ENCODE data around the gene TRAPPC14. TPM values are rescaled to one million over a fixed set of nuclear protein-coding genes. Genes with fewer than 3 reads are reported as not detected.
"Not testable (repeated sequence)": the region's sequence is repeated elsewhere in the genome, so short reads cannot be mapped to it uniquely, and the experiment has no call there.

Gene TRAPPC14
- total and polyA plus RNA-seq, 4 donors: 3.6 to 28.2 (median 16.9) TPM

DNA sequence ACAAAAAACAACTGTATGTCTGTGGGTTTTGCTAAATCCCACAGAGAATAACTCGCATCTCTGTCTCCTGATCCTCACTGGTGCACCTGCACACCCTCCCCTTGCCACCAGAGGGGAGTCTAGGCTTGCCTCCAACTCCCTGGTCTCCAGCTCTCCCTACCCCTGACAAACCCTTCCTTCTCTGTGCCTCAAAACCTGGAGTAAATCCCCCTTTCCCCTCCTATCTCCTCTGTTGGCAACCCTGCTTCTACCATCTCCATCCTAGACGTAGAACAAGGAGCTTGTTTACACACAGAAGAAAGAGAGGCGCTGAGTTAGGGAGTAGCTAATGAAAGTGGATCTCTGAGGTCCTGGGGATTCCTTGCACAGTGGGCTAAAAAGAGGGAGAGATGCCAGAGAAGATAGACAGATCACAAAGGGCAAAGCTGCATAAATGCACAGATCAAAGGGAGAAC lies 25.8 kb downstream of the TRAPPC14 start:
- WGBS, 2 donors: 20 to 23% methylated on average over 3 of the region's 3 CpGs
- DNase-seq (no peak), ATAC-seq (ENCODE audit: low FRiP score) (no peak)
- no peaks in the 10 kb centered on the region for H3K9me3 ChIP-seq (ENCODE audit: control insufficient read depth, low read length)
- no peak overlapping the region for H3K4me3 ChIP-seq (ENCODE audit: low read length in 2 of 2)
- H3K27me3 ChIP-seq (ENCODE audit: control insufficient read depth in 1 of 2, insufficient read depth in 2 of 2, low read length in 1 of 2): no peaks in the 10 kb centered on the region
- intact Hi-C loops (cut with DNase I): loop anchor here (2.0 to 10.0 kb wide), 2 partner anchors 82 to 84 kb away; partner anchors contain the start of gene PVRIG (in 1 of the 2)
- H3K36me3 ChIP-seq (ENCODE audit: control insufficient read depth in 1 of 2, insufficient read depth in 2 of 2, low read length in 1 of 2): no peaks in the 10 kb centered on the region
- H3K4me1 ChIP-seq (ENCODE audit: control insufficient read depth in 1 of 2, insufficient read depth in 2 of 2, low read length in 2 of 2): no peaks in the 10 kb centered on the region
- no peak overlapping the region for H3K27ac ChIP-seq (ENCODE audit: low read depth in 1 of 2, low read length in 2 of 2)

DNA sequence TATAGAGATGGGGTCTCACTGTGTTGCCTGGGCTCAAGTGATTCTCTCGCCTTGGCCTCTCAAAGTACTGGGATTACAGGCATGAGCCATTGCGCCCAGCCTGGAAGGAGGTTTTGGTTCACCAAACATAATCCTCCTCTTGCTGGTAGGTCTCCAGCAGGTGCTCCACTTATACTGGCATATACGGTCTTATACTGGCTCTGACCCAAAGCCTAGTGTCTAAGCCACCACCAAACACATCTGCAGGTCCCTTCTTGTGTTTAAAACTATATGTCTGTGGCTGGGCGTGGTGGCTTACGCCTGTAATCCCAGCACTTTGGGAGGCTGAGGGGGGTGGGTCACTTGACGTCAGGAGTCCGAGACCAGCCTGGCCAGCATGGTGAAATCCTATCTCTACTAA lies 26.4 kb downstream of the TRAPPC14 start:
- no peaks in the 10 kb centered on the region for H3K36me3 ChIP-seq (ENCODE audit: control insufficient read depth in 1 of 2, insufficient read depth in 2 of 2, low read length in 1 of 2)
- no peaks in the 10 kb centered on the region for H3K27me3 ChIP-seq (ENCODE audit: control insufficient read depth in 1 of 2, insufficient read depth in 2 of 2, low read length in 1 of 2)
- 61 to 64% methylated on average over 7 of the region's 7 CpGs for WGBS, 2 donors
- H3K4me1 ChIP-seq (ENCODE audit: control insufficient read depth in 1 of 2, insufficient read depth in 2 of 2, low read length in 2 of 2): no peaks in the 10 kb centered on the region
- H3K27ac ChIP-seq (ENCODE audit: low read depth in 1 of 2, low read length in 2 of 2): no peak overlapping the region
- intact Hi-C loops (cut with DNase I): loop anchor here (2.0 to 10.0 kb wide), 2 partner anchors 83 to 85 kb away; partner anchors contain the start of gene PVRIG (in 1 of the 2)
- no peak for DNase-seq
- no peaks in the 10 kb centered on the region for H3K9me3 ChIP-seq (ENCODE audit: control insufficient read depth, low read length)
- no peak for ATAC-seq (ENCODE audit: low FRiP score)
- H3K4me3 ChIP-seq (ENCODE audit: low read length in 2 of 2): no peak overlapping the region

DNA sequence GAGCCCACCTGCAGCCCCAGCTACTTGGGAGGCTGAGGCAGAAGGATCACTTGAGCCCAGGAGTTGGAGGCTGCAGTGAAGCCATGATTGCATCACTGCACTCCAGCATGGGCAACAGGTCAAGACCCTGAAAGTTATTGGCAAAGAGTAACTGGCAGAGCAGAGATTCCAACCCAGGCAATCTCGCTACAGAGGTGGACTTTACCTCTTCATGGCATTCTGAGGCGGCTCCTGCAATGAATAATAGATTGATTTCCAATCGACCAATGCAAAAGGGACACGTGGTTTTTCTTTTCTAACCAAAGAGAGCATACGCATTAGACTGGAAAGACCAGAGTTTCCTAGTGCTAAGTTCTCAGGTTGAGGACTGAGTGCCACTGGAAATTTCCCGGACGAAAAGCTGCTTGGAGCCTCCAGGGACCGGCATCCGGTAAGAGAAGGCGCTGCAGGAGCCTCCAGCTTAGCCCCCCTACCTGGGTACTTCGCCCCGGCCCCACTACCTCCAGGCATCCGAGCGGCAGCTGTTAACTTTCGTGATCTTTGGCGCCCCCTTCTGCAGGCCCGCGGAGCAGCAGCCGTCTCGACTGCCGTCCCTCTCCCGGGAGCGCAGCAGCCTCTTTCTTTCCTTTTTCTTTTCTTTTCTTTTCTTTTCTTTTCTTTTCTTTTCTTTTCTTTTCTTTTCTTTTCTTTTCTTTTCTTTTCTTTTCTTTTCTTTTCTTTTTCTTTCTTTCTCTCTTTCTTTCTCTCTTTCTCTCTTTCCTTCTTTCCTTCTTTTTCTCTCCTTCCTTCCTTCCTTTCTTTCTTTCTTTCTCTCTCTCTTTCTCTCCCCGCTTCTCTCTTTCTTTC lies 27.7 kb downstream of the TRAPPC14 start:
- intact Hi-C loops (cut with DNase I): loop anchor here (2.0 to 10.0 kb wide), 2 partner anchors 84 to 140 kb away; partner anchors contain the start of gene PVRIG (in 1 of the 2)

DNA sequence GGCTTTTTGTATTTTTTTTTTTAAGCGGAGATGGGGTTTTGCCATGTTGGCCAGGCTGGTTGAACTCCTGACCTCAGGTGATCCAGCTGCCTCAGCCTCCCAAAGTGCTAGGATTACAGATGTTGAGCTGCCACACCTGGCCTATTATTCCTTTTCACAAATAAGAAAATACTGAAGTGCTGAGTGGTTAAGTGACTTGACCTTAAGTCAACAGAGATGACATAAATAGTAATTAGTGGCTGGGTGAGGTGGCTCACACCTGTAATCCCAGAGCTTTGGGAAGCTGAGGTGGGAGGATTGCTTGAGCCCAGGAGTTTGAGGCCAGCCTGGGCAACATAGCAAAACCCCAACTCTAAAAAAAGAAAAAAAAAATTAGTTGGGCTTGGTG lies 28.3 kb downstream of the TRAPPC14 start:
- WGBS, 2 donors: 95 to 97% methylated on average over 1 of the region's 1 CpG
- intact Hi-C loops (cut with DNase I): loop anchor here (2.0 to 10.0 kb wide), 2 partner anchors 85 to 139 kb away; partner anchors contain the start of gene PVRIG (in 1 of the 2)
- ATAC-seq (ENCODE audit: low FRiP score); H3K4me3 ChIP-seq (ENCODE audit: low read length in 2 of 2); H3K27me3 ChIP-seq (ENCODE audit: control insufficient read depth in 1 of 2, insufficient read depth in 2 of 2, low read length in 1 of 2); H3K27ac ChIP-seq (ENCODE audit: low read depth in 1 of 2, low read length in 2 of 2); H3K9me3 ChIP-seq (ENCODE audit: control insufficient read depth, low read length); DNase-seq; H3K4me1 ChIP-seq (ENCODE audit: control insufficient read depth in 1 of 2, insufficient read depth in 2 of 2, low read length in 2 of 2); H3K36me3 ChIP-seq (ENCODE audit: control insufficient read depth in 1 of 2, insufficient read depth in 2 of 2, low read length in 1 of 2): not testable (repeated sequence)

More for the DNA sequence above, 27.7 kb downstream of the TRAPPC14 start:
- Histone ChIP-seq H3K27me3 (ENCODE audit: control insufficient read depth in 1 of 2, insufficient read depth in 2 of 2, low read length in 1 of 2) (no peaks in the 10 kb centered on the region), H3K4me3 (ENCODE audit: low read length in 2 of 2) (no peak overlapping the region), H3K4me1 (ENCODE audit: control insufficient read depth in 1 of 2, insufficient read depth in 2 of 2, low read length in 2 of 2) (no peaks in the 10 kb centered on the region), H3K27ac (ENCODE audit: low read depth in 1 of 2, low read length in 2 of 2) (no peak overlapping the region), H3K9me3 (ENCODE audit: control insufficient read depth, low read length) (no peaks in the 10 kb centered on the region), H3K36me3 (ENCODE audit: control insufficient read depth in 1 of 2, insufficient read depth in 2 of 2, low read length in 1 of 2) (no peaks in the 10 kb centered on the region)
- 9 to 11% methylated on average over 24 of the region's 24 CpGs for WGBS, 2 donors
- ATAC-seq (ENCODE audit: low FRiP score) (peak; percentile 54), DNase-seq (peak; percentile 86 to 95)

DNA sequence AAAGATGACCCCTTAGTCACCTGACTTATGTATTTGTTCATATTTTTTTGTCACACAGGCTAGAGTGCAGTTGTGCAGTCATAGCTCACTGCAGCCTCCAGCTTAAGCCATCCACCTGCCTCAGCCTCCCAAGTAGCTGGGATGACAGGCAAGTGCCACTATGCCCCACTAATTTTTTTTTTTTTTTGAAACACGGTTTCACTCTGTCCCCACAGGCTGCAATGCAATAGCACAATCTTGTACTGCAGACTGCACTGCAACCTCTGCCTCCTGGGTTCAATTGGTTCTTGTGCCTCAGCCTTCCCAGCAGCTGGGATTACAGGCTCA lies 29.9 kb downstream of the TRAPPC14 start:
- intact Hi-C loops (cut with DNase I): loop anchor here in 1 of 2 donors (5.0 kb wide), 1 partner anchor 36 kb away; no protein-coding TSS in a partner anchor
- no peaks in the 10 kb centered on the region for H3K4me1 ChIP-seq (ENCODE audit: control insufficient read depth in 1 of 2, insufficient read depth in 2 of 2, low read length in 2 of 2)
- 47 to 50% methylated on average over 1 of the region's 1 CpG for WGBS, 2 donors
- no peak for DNase-seq
- H3K27ac ChIP-seq (ENCODE audit: low read depth in 1 of 2, low read length in 2 of 2): no peak overlapping the region
- no peak overlapping the region for H3K4me3 ChIP-seq (ENCODE audit: low read length in 2 of 2)
- no peak for ATAC-seq (ENCODE audit: low FRiP score)
- H3K27me3 ChIP-seq (ENCODE audit: control insufficient read depth in 1 of 2, insufficient read depth in 2 of 2, low read length in 1 of 2): no peaks in the 10 kb centered on the region
- no peaks in the 10 kb centered on the region for H3K36me3 ChIP-seq (ENCODE audit: control insufficient read depth in 1 of 2, insufficient read depth in 2 of 2, low read length in 1 of 2)
- H3K9me3 ChIP-seq (ENCODE audit: control insufficient read depth, low read length): no peaks in the 10 kb centered on the region

DNA sequence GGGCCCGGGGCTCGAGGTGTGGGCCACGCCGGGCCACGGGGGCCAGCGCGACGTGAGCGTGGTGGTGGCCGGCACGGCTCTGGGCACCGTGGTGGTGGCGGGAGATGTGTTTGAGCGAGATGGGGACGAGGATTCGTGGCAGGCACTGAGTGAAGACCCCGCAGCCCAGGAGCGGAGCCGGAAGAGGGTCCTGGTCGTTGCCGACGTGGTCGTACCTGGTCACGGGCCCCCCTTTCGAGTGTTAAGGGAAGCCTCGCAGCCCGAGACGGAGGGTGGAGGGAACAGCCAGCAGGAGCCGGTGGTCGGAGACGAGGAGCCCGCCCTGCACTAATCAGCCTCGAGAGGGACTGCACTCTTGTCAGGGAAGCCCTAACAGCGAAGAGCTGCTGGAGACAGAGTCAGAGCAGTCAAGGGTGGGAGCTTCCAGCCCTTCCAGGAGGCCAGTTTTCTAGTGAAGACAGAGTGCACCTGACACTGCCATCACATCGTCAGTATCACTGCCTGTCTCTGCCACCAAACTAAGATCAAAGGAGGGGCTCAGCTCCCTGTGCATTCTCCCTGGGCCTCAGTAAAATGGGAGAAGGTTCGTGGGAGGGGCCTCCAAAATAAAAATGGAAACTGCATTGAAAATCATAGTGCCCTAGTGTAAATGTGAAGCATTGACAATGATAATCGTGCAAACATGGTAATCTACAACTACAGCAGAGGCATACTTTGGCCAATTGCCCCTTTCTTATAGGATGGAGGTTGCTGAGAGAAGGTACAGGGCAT lies 30.5 kb downstream of the TRAPPC14 start:
- Histone ChIP-seq H3K4me3 (ENCODE audit: low read length in 2 of 2) (peak overlapping the region; percentile 50 to 80), H3K27me3 (ENCODE audit: control insufficient read depth in 1 of 2, insufficient read depth in 2 of 2, low read length in 1 of 2) (no peaks in the 10 kb centered on the region), H3K27ac (ENCODE audit: low read depth in 1 of 2, low read length in 2 of 2) (peak overlapping the region in 1 of 2 donors; percentile 60), H3K4me1 (ENCODE audit: control insufficient read depth in 1 of 2, insufficient read depth in 2 of 2, low read length in 2 of 2) (no peaks in the 10 kb centered on the region), H3K36me3 (ENCODE audit: control insufficient read depth in 1 of 2, insufficient read depth in 2 of 2, low read length in 1 of 2) (no peaks in the 10 kb centered on the region), H3K9me3 (ENCODE audit: control insufficient read depth, low read length) (no peaks in the 10 kb centered on the region)
- ATAC-seq (ENCODE audit: low FRiP score): peak; percentile 9
- 2% methylated on average over 37 of the region's 37 CpGs for WGBS, 2 donors
- no peak for DNase-seq
- intact Hi-C loops (cut with DNase I): loop anchor here in 1 of 2 donors (2.0 to 5.0 kb wide), 2 partner anchors 27 to 36 kb away; partner anchors contain the start of genes AP4M1 and MCM7

DNA sequence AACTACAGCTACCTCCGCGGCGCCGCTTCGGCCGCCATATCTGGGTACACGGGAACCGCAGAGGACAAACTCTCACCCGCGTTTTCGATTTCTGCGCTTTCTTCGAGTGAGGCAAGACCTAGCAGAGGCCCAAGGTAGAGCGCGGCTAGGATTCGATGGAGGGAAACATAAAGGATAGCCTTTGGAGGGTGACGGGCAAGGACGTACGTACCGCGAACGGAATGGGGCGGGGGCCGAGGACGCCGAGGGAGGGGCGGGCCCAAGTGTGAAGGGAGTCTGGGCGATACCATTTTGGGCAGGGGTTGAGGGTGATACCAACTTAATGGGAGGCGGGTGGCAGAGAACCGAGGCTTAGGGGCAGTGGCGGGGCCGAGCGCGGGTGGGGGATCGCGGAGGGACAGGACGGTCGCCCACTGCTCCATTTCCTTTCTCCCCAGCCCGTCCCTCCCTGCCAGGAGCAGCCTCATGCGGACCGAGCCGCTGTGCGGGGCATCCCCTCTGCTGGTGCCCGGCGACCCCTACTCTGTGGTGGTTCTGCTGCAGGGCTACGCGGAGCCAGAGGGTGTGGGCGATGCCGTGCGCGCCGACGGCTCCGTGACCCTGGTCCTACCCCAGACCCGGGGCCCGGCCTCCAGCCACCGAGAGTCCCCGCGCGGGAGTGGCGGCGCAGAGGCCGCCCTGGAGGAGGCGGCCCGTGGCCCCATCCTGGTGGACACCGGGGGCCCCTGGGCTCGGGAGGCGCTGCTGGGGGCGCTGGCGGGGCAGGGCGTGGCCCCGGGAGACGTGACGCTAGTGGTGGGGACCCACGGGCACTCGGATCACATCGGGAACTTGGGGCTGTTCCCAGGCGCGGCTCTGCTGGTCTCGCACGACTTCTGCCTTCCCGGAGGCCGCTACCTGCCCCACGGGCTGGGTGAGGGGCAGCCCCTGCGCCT lies 31.3 kb downstream of the TRAPPC14 start, which contains the start of gene MBLAC1:
Gene MBLAC1 (plus strand): TSS at position 37 of the 935 bp plus-strand sequence. CDS start 429 bp downstream, at position 466.
- no peaks in the 10 kb centered on the region for H3K36me3 ChIP-seq (ENCODE audit: control insufficient read depth in 1 of 2, insufficient read depth in 2 of 2, low read length in 1 of 2)
- intact Hi-C loops (cut with DNase I): loop anchor here in 1 of 2 donors (2.0 to 5.0 kb wide), 2 partner anchors 26 to 35 kb away; partner anchors contain the start of genes AP4M1 and MCM7

More for the DNA sequence above, 31.3 kb downstream of the TRAPPC14 start, which contains the start of gene MBLAC1:
- Histone ChIP-seq H3K9me3 (ENCODE audit: control insufficient read depth, low read length) (no peaks in the 10 kb centered on the region), H3K4me3 (ENCODE audit: low read length in 2 of 2) (peak within 1 kb of the TSS; percentile 50 to 80), H3K27me3 (ENCODE audit: control insufficient read depth in 1 of 2, insufficient read depth in 2 of 2, low read length in 1 of 2) (no peaks in the 10 kb centered on the region), H3K27ac (ENCODE audit: low read depth in 1 of 2, low read length in 2 of 2) (peak within 1 kb of the TSS in 1 of 2 donors; percentile 83), H3K4me1 (ENCODE audit: control insufficient read depth in 1 of 2, insufficient read depth in 2 of 2, low read length in 2 of 2) (no peaks in the 10 kb centered on the region)
- 0% methylated on average over 71 to 85 of the region's 85 CpGs for WGBS, 2 donors
- peak; percentile 97 for ATAC-seq (ENCODE audit: low FRiP score)
- peak; percentile 92 to 95 for DNase-seq
